Left ventricle myocardium superior (tissue), 1 donor: ENCODE measurements around the gene CRY2. TPM values are rescaled to one million over a fixed set of nuclear protein-coding genes. Genes with fewer than 3 reads are reported as not detected.
A peak's percentile ranks its signal among the peaks of the same experiment; 100 is the strongest.

Experiments used
- ATAC-seq: fragments of 200-7000 bp; cut with Tn5 transposase; one replicate; pipeline ENCODE4 v1.9.1; 2020; ENCODE audit warnings: mild to moderate bottlenecking, moderate library complexity
- DNase-seq: peaks from one replicate; pipeline ENCODE4 v3.0.0-alpha.2; 2020
- intact Hi-C: fragments of 100-400 bp; cut with micrococcal nuclease; formaldehyde crosslinking; loops from one replicate; pipeline ENCODE4 v1.11.0; 2022
- total RNA-seq: library from RNA; stranded (reverse); fragmentation: NEBNext Ultra II Directional; extraction: Animal tissue kit (Norgen Biotek cat#: 25700); gene quantifications from one replicate; pipeline ENCODE4 v1.2.1, GENCODE V29; 2021
- donor health status: DM: no; HTN: yes; CAD: no; lungs with severe emphysema.

The CRY2 gene
- total RNA-seq, 1 donor from 2014 or later = 90.1 TPM

DNA sequence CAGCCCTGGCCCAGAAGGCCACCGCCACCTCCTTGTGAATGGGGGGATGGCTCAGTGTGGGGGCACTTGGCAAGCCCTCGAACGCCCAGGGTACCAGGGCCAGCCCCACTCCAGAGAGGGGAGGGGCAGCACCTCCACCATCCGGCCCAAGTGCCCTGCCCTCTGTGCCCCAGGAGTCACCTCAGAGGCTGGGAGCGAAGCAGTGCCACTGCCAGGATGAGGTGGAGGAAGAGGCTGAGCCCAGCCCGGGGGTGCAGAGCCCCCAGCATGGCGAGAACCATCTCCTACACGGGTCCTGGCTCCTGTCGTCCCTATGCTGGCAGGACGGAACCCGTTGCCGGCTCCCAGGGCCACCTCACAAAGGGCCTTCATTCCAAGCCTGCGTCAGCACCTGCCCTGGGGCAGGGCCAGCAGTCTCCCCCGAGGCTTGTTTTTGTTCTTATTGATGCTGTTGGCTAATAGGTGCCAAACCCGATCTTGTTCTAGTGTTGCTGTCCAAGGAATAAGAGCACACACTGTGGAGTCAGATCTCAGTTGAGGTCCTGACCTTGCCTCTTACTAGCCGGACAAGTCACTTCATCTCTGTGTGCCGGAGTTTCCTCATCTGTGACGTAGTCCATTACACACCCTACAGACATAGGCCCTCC lies 59.8 kb downstream of the CRY2 start, which contains the start of gene FREY1:
Gene FREY1, minus strand, starts transcription at position 307 of the 647 bp plus-strand sequence. Its CDS starts 26 bp downstream, at position 281.
- DNase-seq (no peak), ATAC-seq (no peak)
- intact Hi-C loops = no loop called here

- intact Hi-C loops = no loop called here
- peak; percentile 16 for ATAC-seq
- DNase-seq = no peak
Measured at GRCh38 chr11:45907911-45908370, 60.7 kb downstream of the CRY2 start.

GRCh38 chr11:45909594-45910475 lies 62.6 kb downstream of the CRY2 start:
- DNase-seq (no peak), ATAC-seq (no peak)
- intact Hi-C loops = no loop called here

GRCh38 chr11:45910623-45911022 lies 63.3 kb downstream of the CRY2 start:
- DNase-seq (no peak), ATAC-seq (no peak)
- intact Hi-C loops = no loop called here

- intact Hi-C loops = no loop called here
- DNase-seq (no peak), ATAC-seq (no peak)
Measured at GRCh38 chr11:45913514-45913913, 66.2 kb downstream of the CRY2 start.

- DNase-seq (no peak), ATAC-seq (no peak)
- intact Hi-C loops = no loop called here
Measured at GRCh38 chr11:45913942-45914635, 66.8 kb downstream of the CRY2 start.

GRCh38 chr11:45915446-45915845 lies 68.2 kb downstream of the CRY2 start:
- intact Hi-C loops = no loop called here
- no peak for ATAC-seq
- no peak for DNase-seq

GRCh38 chr11:45917286-45917622 lies 70.0 kb downstream of the CRY2 start:
- no peak for ATAC-seq
- peak; percentile 40 for DNase-seq
- intact Hi-C loops = no loop called here

DNA sequence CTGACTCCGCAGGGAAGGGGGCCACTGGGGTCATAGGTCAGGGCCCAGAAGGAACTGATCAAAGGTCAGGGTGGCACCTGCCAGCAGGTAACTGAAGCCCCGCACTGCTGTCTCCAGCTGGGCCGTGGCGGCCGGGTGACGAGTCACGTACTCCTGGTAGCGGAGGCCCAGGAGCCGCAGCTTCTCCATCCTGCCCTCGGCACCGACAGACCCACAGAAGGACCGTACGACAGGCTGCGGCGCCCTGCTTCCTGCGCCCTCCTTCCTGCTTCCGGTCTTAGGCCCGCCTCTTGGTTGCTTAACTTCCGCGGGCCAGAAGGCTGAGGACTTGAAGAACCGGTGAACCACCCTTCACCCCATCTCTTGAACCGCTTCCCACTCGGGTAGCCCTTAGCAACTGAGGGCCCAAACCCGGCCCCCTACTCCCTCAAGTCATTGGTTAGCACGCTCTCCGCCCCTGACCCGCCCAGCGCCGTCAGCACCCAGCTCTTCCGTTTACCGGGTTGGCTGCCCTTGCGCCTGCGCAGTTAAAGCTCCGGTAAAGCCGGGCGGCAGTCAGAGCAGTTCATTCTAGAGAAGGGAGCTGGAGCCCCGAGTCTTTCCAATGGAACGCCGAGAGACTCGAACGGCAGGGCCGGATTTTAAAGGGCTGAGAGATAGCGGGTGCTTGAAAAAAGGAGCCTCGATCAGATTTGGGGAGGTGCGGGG lies 70.5 kb downstream of the CRY2 start, which contains the start of gene PEX16:
Gene PEX16, minus strand, starts transcription at position 255 of the 708 bp plus-strand sequence. Its CDS starts 66 bp downstream, at position 189.
- ATAC-seq = peak; percentile 93
- intact Hi-C loops = no loop called here
- peak; percentile 97 for DNase-seq

DNA sequence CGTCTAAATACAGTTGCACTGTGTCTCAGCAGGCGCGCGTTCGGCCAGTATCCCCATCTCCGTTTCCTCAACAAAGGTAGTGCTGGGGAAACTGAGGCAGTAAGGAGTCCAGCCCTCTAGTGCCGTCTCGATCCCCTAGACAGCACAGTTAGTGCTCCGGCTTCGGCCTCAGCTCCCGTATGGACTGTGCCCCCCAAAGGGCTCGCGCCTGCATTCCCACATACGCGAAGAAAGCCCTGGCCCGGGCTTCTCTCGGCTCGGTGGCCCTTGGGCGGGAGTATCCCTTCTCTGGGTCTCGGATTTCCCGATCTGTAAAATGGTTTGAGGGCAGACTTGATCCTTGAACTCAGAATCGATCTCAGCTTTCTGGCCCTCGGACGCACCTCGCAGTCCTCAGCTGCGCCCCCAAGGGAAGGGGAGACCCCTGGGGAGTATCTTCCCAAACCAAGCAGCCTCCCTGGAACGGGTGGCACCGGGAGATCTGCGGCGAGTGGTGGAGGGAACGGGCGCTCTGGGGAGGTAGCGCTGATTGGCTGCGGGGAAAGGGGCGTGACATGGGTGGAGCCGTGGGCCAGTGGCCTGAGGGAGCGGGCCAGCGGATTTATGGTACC lies 71.2 kb downstream of the CRY2 start:
- intact Hi-C loops = no loop called here
- peak; percentile 88 for DNase-seq

DNA sequence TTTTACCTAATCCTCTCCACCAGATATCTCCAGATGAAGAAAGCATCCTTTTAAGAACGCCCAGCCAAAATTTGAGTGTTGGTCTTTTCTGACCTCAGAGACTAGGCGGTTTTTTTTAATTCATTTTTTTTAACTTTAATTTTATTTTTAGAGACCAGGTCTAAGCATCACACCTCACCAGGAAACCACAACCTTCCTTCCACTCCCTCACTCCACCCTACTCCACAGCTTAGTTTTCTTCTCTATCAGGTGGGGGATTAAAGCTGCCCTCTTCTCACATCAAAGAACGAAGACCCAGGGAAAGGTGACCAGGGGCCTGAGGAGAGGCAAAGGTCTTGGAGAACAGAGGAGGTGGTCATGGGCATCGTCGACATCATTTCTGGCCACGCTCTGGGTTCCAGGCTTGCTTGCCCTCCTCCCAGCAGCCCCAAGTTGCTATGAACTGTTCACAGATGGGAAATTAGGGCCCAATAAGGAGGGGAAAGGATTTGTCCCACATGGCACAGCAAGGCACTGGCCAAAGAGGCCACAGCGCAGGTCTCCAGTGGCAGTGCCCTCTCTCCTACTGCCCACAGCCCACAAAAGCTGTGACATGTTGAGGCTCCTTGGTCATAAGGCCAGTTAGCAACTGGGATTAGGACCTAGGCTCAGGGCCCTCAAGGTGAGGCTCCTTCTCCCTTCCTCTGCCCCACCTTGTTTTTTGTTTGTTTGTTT lies 71.8 kb downstream of the CRY2 start:
- intact Hi-C loops = no loop called here
- ATAC-seq = no peak
- peak; percentile 29 for DNase-seq

More for the DNA sequence above, 71.2 kb downstream of the CRY2 start:
- ATAC-seq = peak; percentile 88

GRCh38 chr11:45919806-45920530 lies 72.7 kb downstream of the CRY2 start:
- DNase-seq (peak; percentile 30), ATAC-seq (no peak)
- intact Hi-C loops = no loop called here

GRCh38 chr11:45920531-45921477 lies 73.5 kb downstream of the CRY2 start:
- no peak for ATAC-seq
- DNase-seq = peak; percentile 7
- intact Hi-C loops = no loop called here

DNA sequence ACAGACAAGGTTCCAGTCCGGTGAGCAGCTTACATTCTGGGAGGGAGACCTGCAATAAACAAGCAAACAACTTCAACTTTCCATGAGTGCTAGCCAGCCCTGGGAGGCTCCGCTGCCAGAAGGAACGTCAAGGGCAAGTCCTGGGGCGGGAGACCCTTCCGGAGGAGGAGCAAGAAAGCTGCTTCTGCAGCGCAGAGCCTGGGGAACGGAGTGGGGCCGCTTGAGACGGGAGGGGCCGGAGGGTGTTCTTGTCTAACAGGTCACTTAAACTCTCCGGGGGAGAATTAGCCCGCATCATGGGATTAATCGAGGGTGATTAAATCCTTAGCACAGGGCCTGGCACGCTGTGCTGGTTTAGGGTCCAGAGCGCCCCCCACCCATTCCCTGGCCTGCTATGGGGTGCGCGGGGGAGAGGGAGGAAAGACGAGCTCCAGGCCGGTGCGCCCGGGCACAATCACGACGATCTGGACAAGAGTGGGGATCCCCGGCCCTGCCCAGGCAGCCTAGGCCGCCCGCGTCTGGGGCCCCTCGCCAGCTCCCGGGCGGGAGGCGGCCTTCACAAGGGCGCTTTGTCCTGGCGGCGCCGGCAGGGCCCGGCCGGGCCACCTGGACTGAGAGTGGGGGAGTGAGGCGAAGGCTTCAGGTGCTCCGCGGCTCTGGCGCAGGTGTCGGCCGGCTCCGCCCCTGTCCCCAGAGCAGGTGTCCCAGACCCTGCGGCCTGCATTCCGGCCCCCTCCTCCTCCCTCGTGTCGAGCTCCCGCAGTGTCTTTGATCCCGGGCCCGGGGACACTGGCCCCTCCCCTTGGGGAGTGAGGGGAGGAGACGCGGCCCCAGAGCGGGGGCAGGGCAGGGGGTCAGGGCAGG lies 74.5 kb downstream of the CRY2 start:
- DNase-seq (peak; percentile 32), ATAC-seq (no peak)
- intact Hi-C loops = no loop called here

DNA sequence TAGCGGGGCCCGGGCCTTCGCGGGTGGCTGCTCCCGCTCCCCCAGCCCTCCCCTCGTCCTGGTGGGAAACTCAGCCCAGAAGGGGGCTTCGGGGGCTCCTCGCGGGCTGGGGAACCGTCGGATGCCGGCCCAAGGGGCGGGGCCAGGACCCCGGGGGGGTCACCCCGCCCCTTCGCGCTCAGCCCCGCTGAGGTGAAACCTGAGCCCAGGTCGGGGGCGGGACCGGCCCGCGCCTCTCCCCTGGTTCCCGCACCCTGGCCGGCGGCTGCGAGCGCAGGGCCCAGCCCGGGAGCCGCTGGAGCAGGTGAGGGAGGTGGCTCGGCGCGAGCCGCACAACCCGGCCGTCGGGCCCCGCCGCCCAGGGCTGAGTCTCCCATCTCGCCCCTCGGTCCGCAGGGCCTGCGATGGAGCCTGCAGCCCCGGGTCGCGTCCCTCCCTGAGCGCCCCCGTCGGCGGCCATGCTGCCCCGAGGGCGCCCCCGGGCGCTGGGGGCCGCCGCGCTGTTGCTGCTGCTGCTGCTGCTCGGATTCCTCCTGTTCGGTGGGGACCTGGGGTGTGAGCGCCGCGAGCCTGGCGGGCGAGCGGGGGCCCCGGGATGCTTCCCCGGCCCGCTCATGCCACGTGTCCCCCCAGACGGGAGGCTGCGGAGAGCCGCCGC lies 75.3 kb downstream of the CRY2 start, which contains the start of gene LARGE2:
Gene LARGE2, plus strand, starts transcription at position 232 of the 658 bp plus-strand sequence. Its CDS starts 227 bp downstream, at position 459.
- ATAC-seq (no peak), DNase-seq (no peak)
- intact Hi-C loops = no loop called here
